Neural progenitor cell (in vitro differentiated cells): ENCODE measurements around the gene PLEKHJ1.

ENCODE experiments used
- CTCF ChIP-seq: fragments of 200-600 bp; sonication (generic); IDR thresholded peaks from 2 replicates; pipeline ENCODE4 v1.5.1; 2017; ENCODE audit warnings: antibody characterized with exemption, mild to moderate bottlenecking
- EZH2 ChIP-seq: fragments of 200-600 bp; sonication (generic); IDR thresholded peaks from 2 replicates; pipeline ENCODE4 v1.6.1; 2017; ENCODE audit warnings: antibody characterized with exemption, mild to moderate bottlenecking, moderate library complexity
- EZH2phosphoT487 ChIP-seq: fragments of 200-600 bp; sonication (generic); IDR thresholded peaks from 2 replicates; pipeline ENCODE4 v1.6.1; 2017; ENCODE audit warnings: antibody characterized with exemption

GRCh38 chr19:2278459-2279158 lies 42.5 kb upstream of the PLEKHJ1 start:
- TF ChIP-seq CTCF, result no peak
- TF ChIP-seq EZH2phosphoT487, result no peak
- no peak for TF ChIP-seq EZH2
